H1 (cell line): ENCODE results near the gene ANKRD6. TPM values are rescaled to one million over a fixed set of nuclear protein-coding genes. Genes with fewer than 3 reads are reported as not detected.

ENCODE experiments used
- BCL11A ChIP-seq, 2 experiments: IDR thresholded peaks; one replicate each; pipeline ENCODE4 v1.6.1; 2011; ENCODE audit warnings: low read depth in 2 of 2, low read length in 2 of 2, mild to moderate bottlenecking in 2 of 2
- CHD1 ChIP-seq: IDR thresholded peaks from 2 replicates; pipeline ENCODE4 v1.6.1; 2012; ENCODE audit warnings: low read depth, low read length, improper control_type of control experiment
- CHD2 ChIP-seq: IDR thresholded peaks from 2 replicates; pipeline ENCODE4 v1.6.1; 2012; ENCODE audit warnings: low read length, improper control_type of control experiment
- EZH2 ChIP-seq: fragments of 200-600 bp; sonication (generic); IDR thresholded peaks from 2 replicates; pipeline ENCODE4 v1.7.1; 2012; ENCODE audit warnings: low read depth, mild to moderate bottlenecking, moderate library complexity, low read length, inconsistent platforms; ENCODE audit not compliant: severe bottlenecking
- HDAC2 ChIP-seq, 2 experiments: fragments of 300-600 bp in 1 of 2; sonication (generic) in 1 of 2; IDR thresholded peaks; 2 replicates each; pipeline ENCODE4 v1.6.1; 2011 to 2012; ENCODE audit warnings: low read depth in 2 of 2, low read length in 2 of 2, mild to moderate bottlenecking in 2 of 2, moderate library complexity in 2 of 2, borderline replicate concordance in 1 of 2, inconsistent platforms in 1 of 2
- RNF2 ChIP-seq: fragments of 200-900, 300-1000 bp; sonication (generic); IDR thresholded peaks from 2 replicates; pipeline ENCODE4 v1.7.1; 2016; ENCODE audit warnings: borderline replicate concordance, low read depth, mild to moderate bottlenecking, antibody characterized with exemption, low read length; ENCODE audit not compliant: poor library complexity, severe bottlenecking; ENCODE audit errors: missing control alignments
- SP1 ChIP-seq: IDR thresholded peaks from 2 replicates; pipeline ENCODE4 v1.6.1; 2011; ENCODE audit warnings: low read depth, low read length
- SRF ChIP-seq: IDR thresholded peaks from 2 replicates; pipeline ENCODE4 v1.6.1; 2011; ENCODE audit warnings: mild to moderate bottlenecking, low read depth, low read length, moderate library complexity
- polyA plus RNA-seq, 7 experiments: library from polyadenylated mRNA; depleted of rRNA in 3 of 7; stranded (reverse) in 5 of 7; unstranded in 2 of 7; fragments of >200 nt in 5 of 7; fragments of 200-250 nt in 2 of 7; gene quantifications; 1 replicate in 5 of 7; 2 replicates in 1 of 7; 4 replicates in 1 of 7; pipeline versions ENCODE4 v1.2.1 to v1.2.3, GENCODE V29; 2011 to 2013; ENCODE audit warnings: missing spikeins in 2 of 7, mixed read lengths in 2 of 7
- total RNA-seq: library from RNA; stranded (reverse); fragmentation: NEBNext Ultra II Directional; extraction: Animal tissue kit (Norgen Biotek cat#: 25700); gene quantifications from 2 replicates; pipeline ENCODE4 v1.2.1, GENCODE V29; 2021
- TF ChIP-seq, protein P1 (sequence below): fragments of 300-600 bp; sonication (generic); IDR thresholded peaks from 2 replicates; pipeline ENCODE4 v1.7.1; 2012; ENCODE audit warnings: low read length, moderate library complexity, mild to moderate bottlenecking, inconsistent platforms; ENCODE audit not compliant: insufficient replicate concordance

Gene ANKRD6
- total and polyA plus RNA-seq, 2 of the 8 experiments (the other 6 are each of a cell fraction or from before 2014, with no cell fraction given) = 5.9 to 12.8 TPM

DNA sequence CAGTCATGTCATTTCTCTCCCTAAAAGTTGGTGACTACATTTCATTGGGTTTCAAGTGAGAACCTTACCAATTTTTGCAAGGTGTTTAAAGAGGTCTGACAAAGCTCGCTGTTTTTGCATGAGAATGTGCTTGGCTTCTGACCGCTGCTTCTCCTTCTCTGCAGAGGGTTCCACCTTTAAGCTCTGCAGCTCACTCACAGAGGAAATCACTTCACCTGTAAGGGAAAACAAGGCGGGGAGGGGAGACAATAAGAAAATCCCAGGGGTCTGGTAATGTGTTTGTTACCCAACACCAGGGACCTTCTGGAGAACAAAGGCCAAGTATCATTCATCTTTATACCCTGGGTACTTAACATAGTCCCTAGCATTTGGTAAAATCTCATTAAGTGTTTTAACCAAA lies 245.6 kb downstream of the ANKRD6 start (continued):
- TF ChIP-seq, protein P1, sequence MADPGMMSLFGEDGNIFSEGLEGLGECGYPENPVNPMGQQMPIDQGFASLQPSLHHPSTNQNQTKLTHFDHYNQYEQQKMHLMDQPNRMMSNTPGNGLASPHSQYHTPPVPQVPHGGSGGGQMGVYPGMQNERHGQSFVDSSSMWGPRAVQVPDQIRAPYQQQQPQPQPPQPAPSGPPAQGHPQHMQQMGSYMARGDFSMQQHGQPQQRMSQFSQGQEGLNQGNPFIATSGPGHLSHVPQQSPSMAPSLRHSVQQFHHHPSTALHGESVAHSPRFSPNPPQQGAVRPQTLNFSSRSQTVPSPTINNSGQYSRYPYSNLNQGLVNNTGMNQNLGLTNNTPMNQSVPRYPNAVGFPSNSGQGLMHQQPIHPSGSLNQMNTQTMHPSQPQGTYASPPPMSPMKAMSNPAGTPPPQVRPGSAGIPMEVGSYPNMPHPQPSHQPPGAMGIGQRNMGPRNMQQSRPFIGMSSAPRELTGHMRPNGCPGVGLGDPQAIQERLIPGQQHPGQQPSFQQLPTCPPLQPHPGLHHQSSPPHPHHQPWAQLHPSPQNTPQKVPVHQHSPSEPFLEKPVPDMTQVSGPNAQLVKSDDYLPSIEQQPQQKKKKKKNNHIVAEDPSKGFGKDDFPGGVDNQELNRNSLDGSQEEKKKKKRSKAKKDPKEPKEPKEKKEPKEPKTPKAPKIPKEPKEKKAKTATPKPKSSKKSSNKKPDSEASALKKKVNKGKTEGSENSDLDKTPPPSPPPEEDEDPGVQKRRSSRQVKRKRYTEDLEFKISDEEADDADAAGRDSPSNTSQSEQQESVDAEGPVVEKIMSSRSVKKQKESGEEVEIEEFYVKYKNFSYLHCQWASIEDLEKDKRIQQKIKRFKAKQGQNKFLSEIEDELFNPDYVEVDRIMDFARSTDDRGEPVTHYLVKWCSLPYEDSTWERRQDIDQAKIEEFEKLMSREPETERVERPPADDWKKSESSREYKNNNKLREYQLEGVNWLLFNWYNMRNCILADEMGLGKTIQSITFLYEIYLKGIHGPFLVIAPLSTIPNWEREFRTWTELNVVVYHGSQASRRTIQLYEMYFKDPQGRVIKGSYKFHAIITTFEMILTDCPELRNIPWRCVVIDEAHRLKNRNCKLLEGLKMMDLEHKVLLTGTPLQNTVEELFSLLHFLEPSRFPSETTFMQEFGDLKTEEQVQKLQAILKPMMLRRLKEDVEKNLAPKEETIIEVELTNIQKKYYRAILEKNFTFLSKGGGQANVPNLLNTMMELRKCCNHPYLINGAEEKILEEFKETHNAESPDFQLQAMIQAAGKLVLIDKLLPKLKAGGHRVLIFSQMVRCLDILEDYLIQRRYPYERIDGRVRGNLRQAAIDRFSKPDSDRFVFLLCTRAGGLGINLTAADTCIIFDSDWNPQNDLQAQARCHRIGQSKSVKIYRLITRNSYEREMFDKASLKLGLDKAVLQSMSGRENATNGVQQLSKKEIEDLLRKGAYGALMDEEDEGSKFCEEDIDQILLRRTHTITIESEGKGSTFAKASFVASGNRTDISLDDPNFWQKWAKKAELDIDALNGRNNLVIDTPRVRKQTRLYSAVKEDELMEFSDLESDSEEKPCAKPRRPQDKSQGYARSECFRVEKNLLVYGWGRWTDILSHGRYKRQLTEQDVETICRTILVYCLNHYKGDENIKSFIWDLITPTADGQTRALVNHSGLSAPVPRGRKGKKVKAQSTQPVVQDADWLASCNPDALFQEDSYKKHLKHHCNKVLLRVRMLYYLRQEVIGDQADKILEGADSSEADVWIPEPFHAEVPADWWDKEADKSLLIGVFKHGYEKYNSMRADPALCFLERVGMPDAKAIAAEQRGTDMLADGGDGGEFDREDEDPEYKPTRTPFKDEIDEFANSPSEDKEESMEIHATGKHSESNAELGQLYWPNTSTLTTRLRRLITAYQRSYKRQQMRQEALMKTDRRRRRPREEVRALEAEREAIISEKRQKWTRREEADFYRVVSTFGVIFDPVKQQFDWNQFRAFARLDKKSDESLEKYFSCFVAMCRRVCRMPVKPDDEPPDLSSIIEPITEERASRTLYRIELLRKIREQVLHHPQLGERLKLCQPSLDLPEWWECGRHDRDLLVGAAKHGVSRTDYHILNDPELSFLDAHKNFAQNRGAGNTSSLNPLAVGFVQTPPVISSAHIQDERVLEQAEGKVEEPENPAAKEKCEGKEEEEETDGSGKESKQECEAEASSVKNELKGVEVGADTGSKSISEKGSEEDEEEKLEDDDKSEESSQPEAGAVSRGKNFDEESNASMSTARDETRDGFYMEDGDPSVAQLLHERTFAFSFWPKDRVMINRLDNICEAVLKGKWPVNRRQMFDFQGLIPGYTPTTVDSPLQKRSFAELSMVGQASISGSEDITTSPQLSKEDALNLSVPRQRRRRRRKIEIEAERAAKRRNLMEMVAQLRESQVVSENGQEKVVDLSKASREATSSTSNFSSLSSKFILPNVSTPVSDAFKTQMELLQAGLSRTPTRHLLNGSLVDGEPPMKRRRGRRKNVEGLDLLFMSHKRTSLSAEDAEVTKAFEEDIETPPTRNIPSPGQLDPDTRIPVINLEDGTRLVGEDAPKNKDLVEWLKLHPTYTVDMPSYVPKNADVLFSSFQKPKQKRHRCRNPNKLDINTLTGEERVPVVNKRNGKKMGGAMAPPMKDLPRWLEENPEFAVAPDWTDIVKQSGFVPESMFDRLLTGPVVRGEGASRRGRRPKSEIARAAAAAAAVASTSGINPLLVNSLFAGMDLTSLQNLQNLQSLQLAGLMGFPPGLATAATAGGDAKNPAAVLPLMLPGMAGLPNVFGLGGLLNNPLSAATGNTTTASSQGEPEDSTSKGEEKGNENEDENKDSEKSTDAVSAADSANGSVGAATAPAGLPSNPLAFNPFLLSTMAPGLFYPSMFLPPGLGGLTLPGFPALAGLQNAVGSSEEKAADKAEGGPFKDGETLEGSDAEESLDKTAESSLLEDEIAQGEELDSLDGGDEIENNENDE = peak; percentile 74
- no peak for TF ChIP-seq SRF
- TF ChIP-seq EZH2 = no peak
- no peak for TF ChIP-seq RNF2
- peak in 1 of 2 experiments; percentile 2 for TF ChIP-seq BCL11A (IDR thresholded peaks at IDR 0.05; ENCODE audit: low read depth in 2 of 2, low read length in 2 of 2)
- no peak for TF ChIP-seq CHD1
- TF ChIP-seq CHD2 = 0 out of 2 replicates have a peak, but pooled peaks have one; percentile 17
- peak in 1 of 2 experiments; percentile 55; a peak in 1 of 4 replicates for TF ChIP-seq HDAC2 (IDR thresholded peaks at IDR 0.05; ENCODE audit: borderline replicate concordance in 1 of 2, low read depth in 2 of 2, low read length in 2 of 2)
- TF ChIP-seq SP1 = 0 out of 2 replicates have a peak, but pooled peaks have one; percentile 22
